ENCODE measurements around the gene MPC1. TPM values are rescaled to one million over a fixed set of nuclear protein-coding genes. Genes with fewer than 3 reads are reported as not detected.

MPC1 gene
- total and polyA plus RNA-seq, 2 donors (not counting 3 experiments of a cell fraction or from before 2014, with no cell fraction given): 15.5 to 17.5 TPM

- POLR2A ChIA-PET: no interaction called here
- Histone ChIP-seq H3K79me2 (ENCODE audit: control insufficient read depth, insufficient read depth, low read length) (peaks cover 41% of the 10 kb centered on the region), H3K9ac (replicated peaks; ENCODE audit: extremely low read depth, insufficient read depth, low read length) (no peak overlapping the region), H3K27me3 (ENCODE audit: control insufficient read depth in 2 of 2, insufficient read depth in 2 of 2, low read length in 2 of 2) (no peaks in the 10 kb centered on the region), H3K4me2 (ENCODE audit: insufficient read depth, low read length) (no peak overlapping the region), H3K36me3 (ENCODE audit: control insufficient read depth in 2 of 2, extremely low read depth in 1 of 2, insufficient read depth in 2 of 2, low read length in 2 of 2) (no peaks in the 10 kb centered on the region), H4K20me1 (replicated peaks; ENCODE audit: control insufficient read depth, extremely low read depth, insufficient read depth, low read length) (no peaks in the 10 kb centered on the region), H3K4me1 (ENCODE audit: control insufficient read depth, extremely low read depth, insufficient read depth, low read length) (no peaks in the 10 kb centered on the region), H3K9me1 (replicated peaks; ENCODE audit: control insufficient read depth, extremely low read depth, insufficient read depth, low read length) (no peaks in the 10 kb centered on the region), H3K27ac (ENCODE audit: insufficient read depth, low read depth, low read length) (no peak overlapping the region), H2AFZ (ENCODE audit: low read depth, low read length) (no peak overlapping the region), H3K9me3 (replicated peaks; ENCODE audit: control insufficient read depth, insufficient read depth, low read length) (no peaks in the 10 kb centered on the region), H3K4me3 (replicated peaks in 1 of 3; ENCODE audit: insufficient read depth in 1 of 3, low read depth in 1 of 3, low read length in 3 of 3) (no peak overlapping the region)
- CTCF ChIA-PET: interaction anchor here (1.6 kb wide), 1 partner anchor 22 kb away, joined by 5 read pairs; no protein-coding TSS in a partner anchor
- intact Hi-C loops (cut with micrococcal nuclease): no loop called here
- TF ChIP-seq MAX (IDR thresholded peaks at IDR 0.05; ENCODE audit: insufficient read depth, insufficient read length) (no peak), MYC (IDR thresholded peaks at IDR 0.05; ENCODE audit: low read depth, low read length) (no peak), POLR2AphosphoS5 (IDR thresholded peaks at IDR 0.05; ENCODE audit: insufficient read depth, low read depth, low read length) (no peak), CTCF (IDR thresholded peaks at IDR 0.05; ENCODE audit: extremely low read depth in 1 of 2, insufficient read depth in 1 of 2, low read depth in 1 of 2, low read length in 2 of 2) (no peak), FOS (IDR thresholded peaks at IDR 0.05; ENCODE audit: borderline replicate concordance, insufficient read depth, low read length) (no peak), JUN (IDR thresholded peaks at IDR 0.05; ENCODE audit: borderline replicate concordance, insufficient read depth, insufficient read length, low read depth) (no peak), POLR2A (IDR thresholded peaks at IDR 0.05; ENCODE audit: low read depth, low read length) (no peak), GATA2 (IDR thresholded peaks at IDR 0.05; ENCODE audit: insufficient read depth, insufficient read length, low read depth, low read length) (no peak), EZH2 (IDR thresholded peaks at IDR 0.05; ENCODE audit: borderline replicate concordance, low read depth, low read length, severe bottlenecking) (no peak)
- BruUV-seq (replicated peaks): no TSS peak
- no peak for DNase-seq (ENCODE audit: low read depth, low spot score)
- dilution Hi-C loops (cut with MboI; ENCODE audit: extremely low pct_ligation_motif_present, low sequenced_read_pairs): no loop called here
- FAIRE-seq: no peak
Measured at GRCh38 chr6:166335378-166336302, 47.1 kb downstream of the MPC1 start.
